Measurements from ENCODE around the gene UFSP1. TPM values are rescaled to one million over a fixed set of nuclear protein-coding genes. Genes with fewer than 3 reads are reported as not detected.

UFSP1 gene
- total and polyA plus RNA-seq, 10 of the 15 experiments (the other 5 are each of a cell fraction or from before 2014, with no cell fraction given): 0.14 to 10.6 (median 2.8) TPM

GRCh38 chr7:100840470-100841100 lies 48.9 kb downstream of the UFSP1 start:
- in situ Hi-C loops (cut with MboI): no loop called here

More at GRCh38 chr7:100840470-100841100, 48.9 kb downstream of the UFSP1 start:
- ATAC-seq (no peak), DNase-seq (ENCODE audit: low read depth, low spot score) (no peak), FAIRE-seq (no peak)
- Histone ChIP-seq H3K27ac (ENCODE audit: control insufficient read depth, insufficient read depth) (no peak overlapping the region), H3K9ac (ENCODE audit: control insufficient read depth, insufficient read depth, low read length) (no peak overlapping the region), H3K4me2 (ENCODE audit: control insufficient read depth, insufficient read depth) (no peak overlapping the region), H3K4me1 (ENCODE audit: control insufficient read depth, insufficient read depth, low read length) (no peaks in the 10 kb centered on the region; the same call in 1 of the 2 replicates), H3K79me2 (ENCODE audit: control insufficient read depth, insufficient read depth, low read length) (no peaks in the 10 kb centered on the region), H2AFZ (ENCODE audit: control insufficient read depth, low read depth, low read length) (no peak overlapping the region), H4K20me1 (ENCODE audit: control insufficient read depth, insufficient read depth) (no peaks in the 10 kb centered on the region), H3K9me3 (replicated peaks; ENCODE audit: control insufficient read depth, insufficient read depth, low read length) (no peaks in the 10 kb centered on the region), H3K27me3 (replicated peaks in 1 of 2; ENCODE audit: control insufficient read depth in 2 of 2, insufficient read depth in 2 of 2, low read length in 1 of 2) (no peaks in the 10 kb centered on the region), H3K4me3 (no peak overlapping the region), H3K36me3 (ENCODE audit: control insufficient read depth in 2 of 2, insufficient read depth in 2 of 2, low read length in 1 of 2) (no peaks in the 10 kb centered on the region)
- TF ChIP-seq FOXK2 (IDR thresholded peaks at IDR 0.05) (no peak), ATF2 (IDR thresholded peaks at IDR 0.05; ENCODE audit: low read length) (no peak), NR2C1 (IDR thresholded peaks at IDR 0.05) (no peak), TARDBP (IDR thresholded peaks at IDR 0.05; ENCODE audit: borderline replicate concordance) (no peak)
- TF ChIP-seq, protein P1, sequence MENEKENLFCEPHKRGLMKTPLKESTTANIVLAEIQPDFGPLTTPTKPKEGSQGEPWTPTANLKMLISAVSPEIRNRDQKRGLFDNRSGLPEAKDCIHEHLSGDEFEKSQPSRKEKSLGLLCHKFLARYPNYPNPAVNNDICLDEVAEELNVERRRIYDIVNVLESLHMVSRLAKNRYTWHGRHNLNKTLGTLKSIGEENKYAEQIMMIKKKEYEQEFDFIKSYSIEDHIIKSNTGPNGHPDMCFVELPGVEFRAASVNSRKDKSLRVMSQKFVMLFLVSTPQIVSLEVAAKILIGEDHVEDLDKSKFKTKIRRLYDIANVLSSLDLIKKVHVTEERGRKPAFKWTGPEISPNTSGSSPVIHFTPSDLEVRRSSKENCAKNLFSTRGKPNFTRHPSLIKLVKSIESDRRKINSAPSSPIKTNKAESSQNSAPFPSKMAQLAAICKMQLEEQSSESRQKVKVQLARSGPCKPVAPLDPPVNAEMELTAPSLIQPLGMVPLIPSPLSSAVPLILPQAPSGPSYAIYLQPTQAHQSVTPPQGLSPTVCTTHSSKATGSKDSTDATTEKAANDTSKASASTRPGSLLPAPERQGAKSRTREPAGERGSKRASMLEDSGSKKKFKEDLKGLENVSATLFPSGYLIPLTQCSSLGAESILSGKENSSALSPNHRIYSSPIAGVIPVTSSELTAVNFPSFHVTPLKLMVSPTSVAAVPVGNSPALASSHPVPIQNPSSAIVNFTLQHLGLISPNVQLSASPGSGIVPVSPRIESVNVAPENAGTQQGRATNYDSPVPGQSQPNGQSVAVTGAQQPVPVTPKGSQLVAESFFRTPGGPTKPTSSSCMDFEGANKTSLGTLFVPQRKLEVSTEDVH (IDR thresholded peaks at IDR 0.05; ENCODE audit: low read depth, partially characterized antibody): no peak
- TF ChIP-seq, protein P2, sequence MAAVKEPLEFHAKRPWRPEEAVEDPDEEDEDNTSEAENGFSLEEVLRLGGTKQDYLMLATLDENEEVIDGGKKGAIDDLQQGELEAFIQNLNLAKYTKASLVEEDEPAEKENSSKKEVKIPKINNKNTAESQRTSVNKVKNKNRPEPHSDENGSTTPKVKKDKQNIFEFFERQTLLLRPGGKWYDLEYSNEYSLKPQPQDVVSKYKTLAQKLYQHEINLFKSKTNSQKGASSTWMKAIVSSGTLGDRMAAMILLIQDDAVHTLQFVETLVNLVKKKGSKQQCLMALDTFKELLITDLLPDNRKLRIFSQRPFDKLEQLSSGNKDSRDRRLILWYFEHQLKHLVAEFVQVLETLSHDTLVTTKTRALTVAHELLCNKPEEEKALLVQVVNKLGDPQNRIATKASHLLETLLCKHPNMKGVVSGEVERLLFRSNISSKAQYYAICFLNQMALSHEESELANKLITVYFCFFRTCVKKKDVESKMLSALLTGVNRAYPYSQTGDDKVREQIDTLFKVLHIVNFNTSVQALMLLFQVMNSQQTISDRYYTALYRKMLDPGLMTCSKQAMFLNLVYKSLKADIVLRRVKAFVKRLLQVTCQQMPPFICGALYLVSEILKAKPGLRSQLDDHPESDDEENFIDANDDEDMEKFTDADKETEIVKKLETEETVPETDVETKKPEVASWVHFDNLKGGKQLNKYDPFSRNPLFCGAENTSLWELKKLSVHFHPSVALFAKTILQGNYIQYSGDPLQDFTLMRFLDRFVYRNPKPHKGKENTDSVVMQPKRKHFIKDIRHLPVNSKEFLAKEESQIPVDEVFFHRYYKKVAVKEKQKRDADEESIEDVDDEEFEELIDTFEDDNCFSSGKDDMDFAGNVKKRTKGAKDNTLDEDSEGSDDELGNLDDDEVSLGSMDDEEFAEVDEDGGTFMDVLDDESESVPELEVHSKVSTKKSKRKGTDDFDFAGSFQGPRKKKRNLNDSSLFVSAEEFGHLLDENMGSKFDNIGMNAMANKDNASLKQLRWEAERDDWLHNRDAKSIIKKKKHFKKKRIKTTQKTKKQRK (IDR thresholded peaks at IDR 0.05; ENCODE audit: low read depth, low read length): no peak
- 93% methylated on average over 8 of the region's 8 CpGs for WGBS (ENCODE audit: insufficient coverage, insufficient replicate concordance, low lambda C conversion rate, missing lambda C conversion rate)
- no TSS peak for BruUV-seq (replicated peaks)
- intact Hi-C loops (cut with micrococcal nuclease; ENCODE audit: unreplicated experiment): no loop called here
- POLR2A ChIA-PET: no interaction called here
- CTCF ChIA-PET: no interaction called here
- RAD21 ChIA-PET (ENCODE audit: unreplicated experiment): no interaction called here
- SMC1A ChIA-PET (ENCODE audit: uncharacterized antibody, unreplicated experiment): interaction anchor here (1.3 kb wide), 1 partner anchor 128 kb away, joined by 3 read pairs; no protein-coding TSS in a partner anchor
